Spinal cord (tissue), 10 donors: ENCODE measurements around the gene CTNNA3. TPM values are rescaled to one million over a fixed set of nuclear protein-coding genes. Genes with fewer than 3 reads are reported as not detected.

Experiments
- DNase-seq, 6 donors: peaks; one replicate each; pipeline versions ENCODE4 v3.0.0 to v3.0.0-alpha.2; 2013 to 2015; ENCODE audit warnings: low spot score in 6 of 6, low read depth in 4 of 6
- H3K27ac ChIP-seq: one replicate; pipeline ENCODE4 v1.5.1; 2013; ENCODE audit warnings: low read depth, low read length, control low read depth
- H3K27me3 ChIP-seq: one replicate; pipeline ENCODE4 v1.6.1; 2013; ENCODE audit warnings: low read length; ENCODE audit not compliant: control insufficient read depth, insufficient read depth
- H3K36me3 ChIP-seq: one replicate; pipeline ENCODE4 v1.6.1; 2013; ENCODE audit warnings: low read length; ENCODE audit not compliant: control insufficient read depth, insufficient read depth
- H3K4me1 ChIP-seq: one replicate; pipeline ENCODE4 v1.6.1; 2013; ENCODE audit warnings: low read length; ENCODE audit not compliant: control insufficient read depth, insufficient read depth
- H3K4me3 ChIP-seq: one replicate; pipeline ENCODE4 v1.5.1; 2013; ENCODE audit warnings: low read depth, low read length, control low read depth
- H3K9me3 ChIP-seq: one replicate; pipeline ENCODE4 v1.6.1; 2013; ENCODE audit warnings: low read length; ENCODE audit not compliant: control insufficient read depth, insufficient read depth
- WGBS: methylation state at CpG from one replicate; pipeline ENCODE4 v1.1.5; 2013; ENCODE audit warnings: missing lambda C conversion rate; ENCODE audit not compliant: insufficient coverage; 5-methylcytosine and 5-hydroxymethylcytosine counted together
- polyA plus RNA-seq, 2 donors: library from polyadenylated mRNA; unstranded; fragments of 120-200 nt; gene quantifications; one replicate each; pipeline ENCODE4 v1.2.1, GENCODE V29; 2013; ENCODE audit not compliant: insufficient read length in 2 of 2
- total RNA-seq, 2 donors: library from RNA; depleted of rRNA in 1 of 2; stranded (reverse); fragments of 120-200 nt in 1 of 2; fragments of >200 nt in 1 of 2; gene quantifications; one replicate each; pipeline versions ENCODE4 v1.2.3 to v1.2.4, GENCODE V29; 2013 to 2014
- donor health status: healthy.

CTNNA3 gene
- total and polyA plus RNA-seq, 4 donors = 15.3 to 63.5 (median 41.0) TPM

GRCh38 chr10:66586073-66586472 is 1109.9 kb downstream of the CTNNA3 start:
- Histone ChIP-seq H3K4me3 (no peak overlapping the region), H3K9me3 (peaks cover 2% of the 10 kb centered on the region), H3K36me3 (no peaks in the 10 kb centered on the region), H3K27me3 (no peaks in the 10 kb centered on the region), H3K4me1 (no peaks in the 10 kb centered on the region), H3K27ac (no peak overlapping the region)
- WGBS = 46% methylated on average over 5 of the region's 5 CpGs
- no peak for DNase-seq

- WGBS = no CpG with 5 or more reads among the region's 2 CpGs
- no peaks in the 10 kb centered on the region for H3K9me3 ChIP-seq
- no peaks in the 10 kb centered on the region for H3K36me3 ChIP-seq
- H3K27ac ChIP-seq = no peak overlapping the region
- no peaks in the 10 kb centered on the region for H3K4me1 ChIP-seq
- peak in 1 of 6 donors; percentile 68 for DNase-seq
- no peaks in the 10 kb centered on the region for H3K27me3 ChIP-seq
- no peak overlapping the region for H3K4me3 ChIP-seq
Observed at GRCh38 chr10:66575251-66575855, 1120.6 kb downstream of the CTNNA3 start.

GRCh38 chr10:66572700-66573099 is 1123.3 kb downstream of the CTNNA3 start:
- no peak overlapping the region for H3K4me3 ChIP-seq
- no peaks in the 10 kb centered on the region for H3K9me3 ChIP-seq
- peak in 1 of 6 donors; percentile 50 for DNase-seq
- no peaks in the 10 kb centered on the region for H3K4me1 ChIP-seq
- no peaks in the 10 kb centered on the region for H3K27me3 ChIP-seq
- WGBS = 85% methylated on average over 2 of the region's 2 CpGs
- H3K27ac ChIP-seq = no peak overlapping the region
- no peaks in the 10 kb centered on the region for H3K36me3 ChIP-seq

- Histone ChIP-seq H3K36me3 (no peaks in the 10 kb centered on the region), H3K27ac (no peak overlapping the region), H3K27me3 (no peaks in the 10 kb centered on the region), H3K9me3 (no peaks in the 10 kb centered on the region), H3K4me1 (no peaks in the 10 kb centered on the region), H3K4me3 (no peak overlapping the region)
- 55% methylated on average over 4 of the region's 4 CpGs for WGBS
- no peak for DNase-seq
Observed at GRCh38 chr10:66565999-66566398, 1130.0 kb downstream of the CTNNA3 start.

GRCh38 chr10:66564287-66564686 is 1131.7 kb downstream of the CTNNA3 start:
- Histone ChIP-seq H3K36me3 (no peaks in the 10 kb centered on the region), H3K9me3 (no peaks in the 10 kb centered on the region), H3K4me1 (no peaks in the 10 kb centered on the region), H3K27me3 (no peaks in the 10 kb centered on the region), H3K4me3 (no peak overlapping the region), H3K27ac (no peak overlapping the region)
- WGBS = no CpG with 5 or more reads among the region's 3 CpGs
- no peak for DNase-seq

GRCh38 chr10:66555061-66555460 is 1140.9 kb downstream of the CTNNA3 start:
- H3K4me3 ChIP-seq = no peak overlapping the region
- no peak overlapping the region for H3K27ac ChIP-seq
- DNase-seq = peak in 1 of 6 donors; percentile 14
- no peaks in the 10 kb centered on the region for H3K27me3 ChIP-seq
- no peaks in the 10 kb centered on the region for H3K9me3 ChIP-seq
- H3K36me3 ChIP-seq = no peaks in the 10 kb centered on the region
- no CpG with 5 or more reads among the region's 2 CpGs for WGBS
- H3K4me1 ChIP-seq = no peaks in the 10 kb centered on the region

GRCh38 chr10:66552331-66552730 is 1143.7 kb downstream of the CTNNA3 start:
- Histone ChIP-seq H3K4me3 (no peak overlapping the region), H3K4me1 (no peaks in the 10 kb centered on the region), H3K27me3 (no peaks in the 10 kb centered on the region), H3K27ac (no peak overlapping the region), H3K9me3 (no peaks in the 10 kb centered on the region), H3K36me3 (no peaks in the 10 kb centered on the region)
- no CpG with 5 or more reads among the region's 1 CpG for WGBS
- DNase-seq = no peak

- Histone ChIP-seq H3K27me3 (no peaks in the 10 kb centered on the region), H3K36me3 (no peaks in the 10 kb centered on the region), H3K9me3 (no peaks in the 10 kb centered on the region), H3K4me3 (no peak overlapping the region), H3K27ac (no peak overlapping the region), H3K4me1 (no peaks in the 10 kb centered on the region)
- WGBS = no CpG with 5 or more reads among the region's 3 CpGs
- peak in 2 of 6 donors; percentile 19 to 24 for DNase-seq
Observed at GRCh38 chr10:66550351-66550750, 1145.6 kb downstream of the CTNNA3 start.

GRCh38 chr10:66538908-66539307 is 1157.1 kb downstream of the CTNNA3 start:
- Histone ChIP-seq H3K27me3 (no peaks in the 10 kb centered on the region), H3K36me3 (no peaks in the 10 kb centered on the region), H3K27ac (no peak overlapping the region), H3K4me3 (no peak overlapping the region), H3K4me1 (no peaks in the 10 kb centered on the region), H3K9me3 (no peaks in the 10 kb centered on the region)
- WGBS = 94% methylated on average over 2 of the region's 3 CpGs
- DNase-seq = no peak

- WGBS = no CpG with 5 or more reads among the region's 3 CpGs
Observed at GRCh38 chr10:66538371-66538770, 1157.6 kb downstream of the CTNNA3 start.

More at GRCh38 chr10:66538371-66538770, 1157.6 kb downstream of the CTNNA3 start:
- Histone ChIP-seq H3K27ac (no peak overlapping the region), H3K4me1 (no peaks in the 10 kb centered on the region), H3K27me3 (no peaks in the 10 kb centered on the region), H3K9me3 (no peaks in the 10 kb centered on the region), H3K36me3 (no peaks in the 10 kb centered on the region), H3K4me3 (no peak overlapping the region)
- DNase-seq = peak in 1 of 6 donors; percentile 14
